ENCODE results near the gene EPG5.
"Not testable (repeated sequence)": the region's sequence is repeated elsewhere in the genome, so short reads cannot be mapped to it uniquely, and the experiment has no call there.

The EPG5 gene

DNA sequence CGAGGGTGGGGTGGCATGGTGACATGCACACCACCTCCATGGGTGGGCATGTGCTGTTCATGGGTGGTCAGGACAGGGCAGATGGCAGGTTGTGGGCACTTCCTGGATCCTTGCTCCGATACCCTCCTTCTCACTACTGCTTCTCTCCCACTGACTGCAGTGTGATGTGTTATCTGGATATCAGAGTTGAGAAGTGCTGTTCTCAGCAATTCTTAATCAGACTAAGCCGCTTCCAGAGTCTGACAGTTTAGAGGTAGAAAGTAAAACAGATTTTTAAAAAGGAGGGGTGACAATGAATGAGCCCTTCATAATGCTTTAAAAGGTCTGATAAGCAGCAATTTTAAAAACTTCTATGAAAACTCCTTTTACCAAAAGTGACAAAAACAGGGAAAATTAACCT lies 107.8 kb downstream of the EPG5 start:
- peaks cover 10% of the 10 kb centered on the region; the same call in 1 of the 2 replicates for H3K36me3 ChIP-seq (ENCODE audit: insufficient read depth, low read length)
- H3K9ac ChIP-seq (ENCODE audit: low read depth, low read length), result no peak overlapping the region
- no peaks in the 10 kb centered on the region for H3K9me3 ChIP-seq (ENCODE audit: control insufficient read depth, insufficient read depth, low read length)
- H3K4me1 ChIP-seq (ENCODE audit: insufficient read depth, low read length), result no peaks in the 10 kb centered on the region

DNA sequence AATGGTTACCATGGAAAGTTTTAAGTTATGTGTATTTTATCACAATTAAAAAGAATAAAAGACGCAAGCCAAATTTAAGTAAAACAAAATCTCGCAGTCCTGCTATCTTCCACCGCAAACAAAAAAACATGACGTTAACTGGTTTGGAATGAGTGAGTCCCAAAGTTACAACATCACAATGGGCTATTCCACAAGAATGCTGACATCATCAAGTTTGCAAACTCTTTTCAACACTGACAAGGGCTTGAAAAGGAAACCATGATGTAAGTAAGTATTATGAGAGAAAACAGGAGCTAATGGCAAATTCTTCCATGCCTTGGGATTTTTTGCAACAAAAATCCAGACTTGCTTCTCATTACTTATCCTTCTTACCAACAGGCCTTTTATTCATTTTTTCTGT lies 110.6 kb downstream of the EPG5 start:
- Histone ChIP-seq H3K36me3 (ENCODE audit: insufficient read depth, low read length) (peaks cover 4% of the 10 kb centered on the region; the same call in 1 of the 2 replicates), H3K4me1 (ENCODE audit: insufficient read depth, low read length) (no peaks in the 10 kb centered on the region), H3K9me3 (ENCODE audit: control insufficient read depth, insufficient read depth, low read length) (no peaks in the 10 kb centered on the region), H3K9ac (ENCODE audit: low read depth, low read length) (no peak overlapping the region)

GRCh38 chr18:45854036-45854586 lies 113.0 kb downstream of the EPG5 start:
- Histone ChIP-seq H3K9ac (ENCODE audit: low read depth, low read length) (no peak overlapping the region), H3K9me3 (ENCODE audit: control insufficient read depth, insufficient read depth, low read length) (no peaks in the 10 kb centered on the region), H3K4me1 (ENCODE audit: insufficient read depth, low read length) (no peaks in the 10 kb centered on the region), H3K36me3 (ENCODE audit: insufficient read depth, low read length) (peaks cover 4% of the 10 kb centered on the region; the same call in 1 of the 2 replicates)

GRCh38 chr18:45852631-45853030 lies 114.5 kb downstream of the EPG5 start:
- Histone ChIP-seq H3K36me3 (ENCODE audit: insufficient read depth, low read length) (no peaks in the 10 kb centered on the region), H3K9me3 (ENCODE audit: control insufficient read depth, insufficient read depth, low read length) (no peaks in the 10 kb centered on the region), H3K4me1 (ENCODE audit: insufficient read depth, low read length) (no peaks in the 10 kb centered on the region), H3K9ac (ENCODE audit: low read depth, low read length) (no peak overlapping the region)

DNA sequence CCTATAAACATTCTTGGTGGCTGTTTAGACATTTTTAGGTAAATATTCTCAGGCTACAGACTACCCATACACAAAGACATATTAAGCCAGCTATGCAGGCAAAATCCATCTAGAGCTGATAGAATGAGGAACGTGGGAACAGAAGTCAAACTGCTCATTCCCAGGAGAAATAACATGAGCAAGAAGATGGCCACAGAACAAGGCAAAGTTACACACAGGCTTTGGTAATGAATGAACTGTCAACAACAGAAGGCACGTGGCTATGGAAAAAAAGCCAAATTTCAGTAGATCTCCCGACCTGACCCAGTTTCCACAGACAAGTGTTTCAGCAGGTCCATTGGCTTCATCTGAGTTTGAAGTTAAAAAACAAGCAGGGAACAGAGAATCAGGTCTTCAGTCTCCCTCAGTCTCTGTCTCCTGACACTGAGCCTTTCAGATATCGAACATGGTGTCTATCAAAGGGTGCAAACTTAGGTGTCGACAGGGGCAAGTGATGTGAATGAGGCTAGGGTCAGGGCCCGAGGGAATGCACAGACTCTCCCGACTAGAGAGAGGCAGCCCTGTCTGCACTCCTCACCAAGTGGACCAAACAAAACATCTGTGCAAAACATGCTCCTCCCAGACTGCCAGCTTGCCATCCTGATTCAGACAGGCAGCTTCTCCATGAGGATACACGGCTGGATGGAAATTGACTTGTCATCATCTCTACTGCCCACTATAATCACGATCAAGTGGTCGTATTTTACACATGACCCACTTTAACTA lies 115.8 kb downstream of the EPG5 start:
- Histone ChIP-seq H3K4me1 (ENCODE audit: insufficient read depth, low read length) (no peaks in the 10 kb centered on the region), H3K9ac (ENCODE audit: low read depth, low read length) (no peak overlapping the region), H3K36me3 (ENCODE audit: insufficient read depth, low read length) (no peaks in the 10 kb centered on the region), H3K9me3 (ENCODE audit: control insufficient read depth, insufficient read depth, low read length) (no peaks in the 10 kb centered on the region)

DNA sequence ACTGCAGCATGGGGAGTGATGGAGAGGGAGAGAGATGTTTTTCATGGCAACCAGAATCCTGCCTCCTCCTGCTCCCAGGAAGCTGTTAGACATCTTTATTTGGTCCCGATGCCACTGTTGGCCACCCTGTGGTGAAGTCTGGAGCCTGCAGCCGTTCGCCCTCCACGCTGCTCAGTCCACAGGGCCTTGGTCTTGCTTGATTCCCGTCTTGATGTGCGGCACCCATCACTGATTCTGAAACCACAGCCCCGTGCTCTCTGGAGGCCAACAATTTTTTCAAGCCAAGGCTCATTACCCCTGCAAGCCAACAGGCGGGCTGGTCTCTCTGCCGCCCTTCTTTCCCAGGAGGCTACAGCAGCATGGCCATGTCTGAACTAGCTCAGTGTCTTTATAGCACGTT lies 117.1 kb downstream of the EPG5 start:
- H3K9ac ChIP-seq (ENCODE audit: low read depth, low read length), result no peak overlapping the region
- no peaks in the 10 kb centered on the region for H3K9me3 ChIP-seq (ENCODE audit: control insufficient read depth, insufficient read depth, low read length)
- no peaks in the 10 kb centered on the region for H3K36me3 ChIP-seq (ENCODE audit: insufficient read depth, low read length)
- no peaks in the 10 kb centered on the region for H3K4me1 ChIP-seq (ENCODE audit: insufficient read depth, low read length)

DNA sequence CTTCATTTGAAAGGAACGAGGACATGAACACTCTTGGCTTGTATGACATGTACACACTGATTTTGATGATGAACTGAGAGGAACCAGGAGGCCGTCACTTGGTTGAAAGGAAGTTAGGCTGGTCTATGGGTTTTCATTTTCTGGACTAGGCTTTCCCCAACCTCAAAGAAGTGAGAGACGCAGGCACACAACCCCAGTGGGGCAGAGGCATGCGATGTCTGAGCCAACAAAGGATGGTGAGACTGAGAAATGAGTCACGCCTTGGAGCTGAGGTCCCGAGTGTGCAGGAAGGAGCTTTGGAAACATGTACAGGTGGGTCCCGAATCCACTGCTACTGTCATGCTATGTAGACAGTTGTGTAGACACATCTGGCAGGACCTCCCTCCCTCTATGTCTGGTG lies 117.6 kb downstream of the EPG5 start:
- no peaks in the 10 kb centered on the region for H3K4me1 ChIP-seq (ENCODE audit: insufficient read depth, low read length)
- H3K9me3 ChIP-seq (ENCODE audit: control insufficient read depth, insufficient read depth, low read length), result no peaks in the 10 kb centered on the region
- H3K9ac ChIP-seq (ENCODE audit: low read depth, low read length), result no peak overlapping the region
- H3K36me3 ChIP-seq (ENCODE audit: insufficient read depth, low read length), result no peaks in the 10 kb centered on the region

DNA sequence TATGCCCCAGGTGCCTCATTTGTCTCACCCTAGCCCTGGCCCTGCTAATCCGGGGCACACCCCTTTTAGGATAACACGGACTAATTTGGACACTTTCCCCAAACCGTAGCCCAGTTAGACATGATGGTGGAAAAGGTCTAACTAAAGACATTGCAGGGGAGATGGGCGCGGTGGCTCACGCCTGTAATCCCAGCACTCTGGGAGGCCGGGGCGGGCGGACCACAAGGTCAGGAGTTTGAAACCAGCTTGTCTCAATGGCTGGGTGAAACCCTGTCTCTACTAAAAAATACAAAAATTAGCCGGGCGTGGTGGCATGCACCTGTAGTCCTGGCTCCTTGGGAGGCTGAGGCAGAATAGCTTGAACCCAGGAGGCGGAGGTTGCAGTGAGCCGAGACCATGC lies 118.5 kb downstream of the EPG5 start:
- not testable (repeated sequence) for H3K4me1 ChIP-seq (ENCODE audit: insufficient read depth, low read length); H3K36me3 ChIP-seq (ENCODE audit: insufficient read depth, low read length); H3K9me3 ChIP-seq (ENCODE audit: control insufficient read depth, insufficient read depth, low read length); H3K9ac ChIP-seq (ENCODE audit: low read depth, low read length)

DNA sequence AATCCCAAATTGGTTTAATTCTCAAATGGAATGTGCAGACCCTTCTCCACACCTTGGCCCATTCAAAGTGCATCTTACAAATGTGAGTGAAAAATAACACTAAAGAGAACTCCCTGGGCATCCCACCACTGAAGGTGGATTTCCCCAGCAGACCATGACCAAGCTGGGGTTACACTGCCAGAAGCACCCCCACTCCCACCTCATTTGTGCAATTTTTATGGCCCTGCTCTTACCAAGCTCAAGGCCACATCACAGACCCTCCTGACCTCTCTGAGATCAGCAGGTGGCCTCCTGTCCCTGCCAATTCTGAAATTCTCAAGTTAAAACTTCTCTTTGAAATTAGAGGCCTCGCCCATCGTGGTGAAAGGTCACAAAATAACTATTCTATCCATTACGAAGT lies 120.0 kb downstream of the EPG5 start:
- no peak overlapping the region for H3K9ac ChIP-seq (ENCODE audit: low read depth, low read length)
- H3K9me3 ChIP-seq (ENCODE audit: control insufficient read depth, insufficient read depth, low read length), result no peaks in the 10 kb centered on the region
- no peaks in the 10 kb centered on the region for H3K4me1 ChIP-seq (ENCODE audit: insufficient read depth, low read length)
- no peaks in the 10 kb centered on the region for H3K36me3 ChIP-seq (ENCODE audit: insufficient read depth, low read length)

- Histone ChIP-seq H3K36me3 (ENCODE audit: insufficient read depth, low read length) (no peaks in the 10 kb centered on the region), H3K4me1 (ENCODE audit: insufficient read depth, low read length) (no peaks in the 10 kb centered on the region), H3K9me3 (ENCODE audit: control insufficient read depth, insufficient read depth, low read length) (no peaks in the 10 kb centered on the region), H3K9ac (ENCODE audit: low read depth, low read length) (no peak overlapping the region)
Measured at GRCh38 chr18:45845410-45845809, 121.7 kb downstream of the EPG5 start.

DNA sequence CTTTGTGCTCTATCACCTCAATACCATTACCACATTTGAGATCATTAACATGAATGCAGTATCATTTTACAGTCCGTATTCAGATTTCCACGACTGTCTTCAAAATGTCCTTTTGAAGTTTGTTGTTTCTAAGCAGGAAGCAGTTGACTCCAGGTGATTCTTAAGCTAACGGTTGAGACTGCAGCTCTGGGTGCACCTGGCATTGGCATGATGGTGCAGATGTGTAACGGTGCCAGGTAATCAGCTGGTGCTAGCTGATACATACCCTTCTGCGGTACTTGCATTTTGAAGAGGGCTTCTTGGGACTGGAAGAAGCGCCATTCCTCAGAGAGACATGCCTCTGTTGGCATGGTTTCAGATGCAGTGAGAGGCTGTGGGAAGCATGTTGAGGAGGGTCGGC lies 122.2 kb downstream of the EPG5 start:
- H3K9ac ChIP-seq (ENCODE audit: low read depth, low read length), result no peak overlapping the region
- H3K4me1 ChIP-seq (ENCODE audit: insufficient read depth, low read length), result no peaks in the 10 kb centered on the region
- H3K36me3 ChIP-seq (ENCODE audit: insufficient read depth, low read length), result no peaks in the 10 kb centered on the region
- no peaks in the 10 kb centered on the region for H3K9me3 ChIP-seq (ENCODE audit: control insufficient read depth, insufficient read depth, low read length)

DNA sequence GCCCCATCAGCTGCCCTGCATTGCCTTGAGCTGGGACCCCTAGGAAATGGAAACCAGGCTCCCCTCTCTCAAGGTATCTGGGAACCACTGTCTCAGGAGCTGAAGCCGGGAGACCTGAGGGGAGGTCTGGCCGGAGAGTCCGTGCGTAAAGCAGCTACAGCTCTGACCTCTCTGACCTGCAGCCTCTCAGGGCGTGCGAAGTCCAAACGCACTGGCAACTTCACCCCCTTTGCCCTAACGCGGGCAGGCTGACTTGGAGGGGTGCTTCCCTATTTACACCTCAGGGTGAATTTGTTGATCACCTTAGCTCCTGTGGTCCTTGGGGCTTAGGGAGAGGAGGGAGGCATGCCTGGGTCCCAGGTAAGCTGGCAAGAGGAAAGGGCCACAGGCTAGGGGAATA lies 124.1 kb downstream of the EPG5 start:
- Histone ChIP-seq H3K9ac (ENCODE audit: low read depth, low read length) (no peak overlapping the region), H3K36me3 (ENCODE audit: insufficient read depth, low read length) (no peaks in the 10 kb centered on the region), H3K4me1 (ENCODE audit: insufficient read depth, low read length) (no peaks in the 10 kb centered on the region; the same call in 1 of the 2 replicates), H3K9me3 (ENCODE audit: control insufficient read depth, insufficient read depth, low read length) (no peaks in the 10 kb centered on the region)

- Histone ChIP-seq H3K9ac (ENCODE audit: low read depth, low read length) (no peak overlapping the region), H3K4me1 (ENCODE audit: insufficient read depth, low read length) (no peaks in the 10 kb centered on the region; the same call in 1 of the 2 replicates), H3K36me3 (ENCODE audit: insufficient read depth, low read length) (no peaks in the 10 kb centered on the region), H3K9me3 (ENCODE audit: control insufficient read depth, insufficient read depth, low read length) (no peaks in the 10 kb centered on the region)
Measured at GRCh38 chr18:45841765-45842442, 125.2 kb downstream of the EPG5 start.

DNA sequence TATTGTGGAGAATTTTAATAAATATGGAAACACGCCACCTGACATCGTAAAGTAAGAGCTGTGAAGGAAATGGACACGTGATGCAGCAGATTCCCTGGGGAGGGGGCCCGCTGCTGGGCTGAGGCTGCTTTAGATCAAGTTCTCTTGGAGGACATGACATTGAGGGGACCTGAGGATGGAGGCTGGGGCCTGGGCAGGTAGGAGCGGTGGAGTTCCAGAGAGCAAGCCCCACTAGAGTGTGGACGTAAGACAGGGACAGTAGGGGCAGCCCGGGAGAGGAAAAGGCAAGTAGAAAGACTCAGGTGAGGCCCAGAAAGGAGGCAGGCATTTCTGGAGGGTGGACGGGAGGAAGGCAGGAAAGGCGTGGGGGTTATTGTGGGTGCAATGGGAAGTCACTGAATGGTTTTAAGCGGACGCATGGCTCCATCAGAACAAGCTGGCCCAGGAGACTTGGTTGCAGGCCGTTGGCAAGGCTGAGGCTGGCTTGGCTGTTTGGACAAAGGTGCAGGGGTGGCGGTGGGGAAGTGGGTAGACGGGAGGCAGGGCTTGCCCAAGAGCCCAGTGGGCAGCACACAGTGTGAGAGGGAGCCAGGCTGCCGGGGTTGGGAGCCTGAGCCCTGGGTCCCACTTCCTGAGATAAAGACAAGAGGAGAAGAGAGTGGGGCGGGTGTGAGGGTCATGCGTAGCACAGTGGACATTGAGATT lies 125.9 kb downstream of the EPG5 start:
- Histone ChIP-seq H3K4me1 (ENCODE audit: insufficient read depth, low read length) (no peaks in the 10 kb centered on the region; the same call in 1 of the 2 replicates), H3K36me3 (ENCODE audit: insufficient read depth, low read length) (no peaks in the 10 kb centered on the region), H3K9ac (ENCODE audit: low read depth, low read length) (no peak overlapping the region), H3K9me3 (ENCODE audit: control insufficient read depth, insufficient read depth, low read length) (no peaks in the 10 kb centered on the region)

Data from ES-I3 (cell line).